OCI-LY7 (cell line): ENCODE data around the gene AXL. TPM values are rescaled to one million over a fixed set of nuclear protein-coding genes. Genes with fewer than 3 reads are reported as not detected.

ENCODE experiments used
- BruUV-seq: library from RNA; stranded (reverse); fragments of 400-500 nt; replicated peaks from 2 replicates; lab custom pipeline; 2021; lab: Mats Ljungman, UMichigan
- CTCF ChIA-PET: fragments of 300-600 bp; sonication (Branson Sonifier 250); formaldehyde crosslinking; loops from one replicate; lab custom pipeline; 2022; ENCODE audit warnings: antibody characterized with exemption; ENCODE audit not compliant: unreplicated experiment; lab: Charles Lee
- POLR2A ChIA-PET: fragments of 300-600 bp; sonication (Branson Sonifier 250); formaldehyde crosslinking; loops from one replicate; lab custom pipeline; 2022; ENCODE audit warnings: antibody characterized with exemption; lab: Charles Lee
- DNase-seq: peaks from one replicate; pipeline ENCODE4 v3.0.0-alpha.2; 2015; ENCODE audit warnings: low spot score
- H2AFZ ChIP-seq: fragments of 200-600 bp; sonication (generic), shearing (Covaris generic); 2 replicates; pipeline ENCODE4 v1.6.1; 2014; ENCODE audit warnings: mild to moderate bottlenecking, antibody characterized with exemption, low read length, moderate library complexity
- H3K27ac ChIP-seq: fragments of 200-600 bp; sonication (generic); 2 replicates; pipeline ENCODE4 v1.5.1; 2014; ENCODE audit warnings: mixed run types, low read depth, mild to moderate bottlenecking, moderate library complexity, low read length, inconsistent platforms; ENCODE audit not compliant: poor library complexity, severe bottlenecking
- H3K36me3 ChIP-seq: fragments of 200-600 bp; sonication (generic); 2 replicates; pipeline ENCODE4 v1.6.1; 2014; ENCODE audit warnings: mild to moderate bottlenecking, antibody characterized with exemption, low read length, moderate library complexity, mixed read lengths; ENCODE audit not compliant: insufficient read depth
- H3K4me1 ChIP-seq: fragments of 200-600 bp; sonication (generic); 2 replicates; pipeline ENCODE4 v1.5.1; 2014; ENCODE audit warnings: mild to moderate bottlenecking, low read length; ENCODE audit not compliant: insufficient read depth, poor library complexity, severe bottlenecking
- H3K4me2 ChIP-seq: fragments of 200-600 bp; sonication (generic); 2 replicates; pipeline ENCODE4 v1.6.1; 2014; ENCODE audit warnings: mild to moderate bottlenecking, low read length
- H3K4me3 ChIP-seq: fragments of 200-600 bp; sonication (generic); 2 replicates; pipeline ENCODE4 v1.5.1; 2014; ENCODE audit warnings: mild to moderate bottlenecking, low read depth, low read length; ENCODE audit not compliant: poor library complexity, severe bottlenecking
- H3K79me2 ChIP-seq: fragments of 200-600 bp; sonication (generic); 2 replicates; pipeline ENCODE4 v1.6.1; 2016; ENCODE audit warnings: low read depth, mild to moderate bottlenecking, low read length, moderate library complexity, mixed read lengths; ENCODE audit not compliant: insufficient read depth
- H3K9me2 ChIP-seq: fragments of 200-600 bp; sonication (generic); 2 replicates; pipeline ENCODE4 v1.6.1; 2016; ENCODE audit warnings: mild to moderate bottlenecking, low read length, mixed read lengths; ENCODE audit not compliant: insufficient read depth
- H3K9me3 ChIP-seq: fragments of 200-600 bp; sonication (generic); 2 replicates; pipeline ENCODE4 v1.6.1; 2014; ENCODE audit warnings: mild to moderate bottlenecking, mixed run types, low read length, mixed read lengths
- H4K20me1 ChIP-seq: fragments of 200-600 bp; sonication (generic); 2 replicates; pipeline ENCODE4 v1.6.1; 2014; ENCODE audit warnings: mild to moderate bottlenecking, antibody characterized with exemption, low read length, moderate library complexity, mixed read lengths; ENCODE audit not compliant: insufficient read depth
- EZH2phosphoT487 ChIP-seq: fragments of 200-600 bp; sonication (generic); IDR thresholded peaks from 2 replicates; pipeline ENCODE4 v1.6.1; 2018; ENCODE audit warnings: low read depth, borderline replicate concordance, mild to moderate bottlenecking, mixed run types, antibody characterized with exemption, low read length, moderate library complexity, mixed read lengths
- intact Hi-C: fragments of 100-400 bp; cut with micrococcal nuclease; formaldehyde crosslinking; loops from one replicate; pipeline ENCODE4 v1.10.0; 2022; ENCODE audit not compliant: unreplicated experiment
- total RNA-seq, 2 experiments: library from RNA; depleted of rRNA in 1 of 2; stranded (reverse); fragments of >200 nt in 1 of 2; shearing (Covaris generic) in 1 of 2; gene quantifications; 2 replicates each; pipeline ENCODE4 v1.2.3, GENCODE V29; 2014 to 2022
- TF ChIP-seq, protein P1 (sequence below): fragments of 200-600 bp; sonication (generic); conservative IDR thresholded peaks from 2 replicates; pipeline ENCODE4 v1.5.1; 2014; ENCODE audit warnings: mild to moderate bottlenecking, antibody characterized with exemption, low read length, moderate library complexity, mixed read lengths

The AXL gene
- total RNA-seq, 2 experiments from 2014 or later = not detected

DNA sequence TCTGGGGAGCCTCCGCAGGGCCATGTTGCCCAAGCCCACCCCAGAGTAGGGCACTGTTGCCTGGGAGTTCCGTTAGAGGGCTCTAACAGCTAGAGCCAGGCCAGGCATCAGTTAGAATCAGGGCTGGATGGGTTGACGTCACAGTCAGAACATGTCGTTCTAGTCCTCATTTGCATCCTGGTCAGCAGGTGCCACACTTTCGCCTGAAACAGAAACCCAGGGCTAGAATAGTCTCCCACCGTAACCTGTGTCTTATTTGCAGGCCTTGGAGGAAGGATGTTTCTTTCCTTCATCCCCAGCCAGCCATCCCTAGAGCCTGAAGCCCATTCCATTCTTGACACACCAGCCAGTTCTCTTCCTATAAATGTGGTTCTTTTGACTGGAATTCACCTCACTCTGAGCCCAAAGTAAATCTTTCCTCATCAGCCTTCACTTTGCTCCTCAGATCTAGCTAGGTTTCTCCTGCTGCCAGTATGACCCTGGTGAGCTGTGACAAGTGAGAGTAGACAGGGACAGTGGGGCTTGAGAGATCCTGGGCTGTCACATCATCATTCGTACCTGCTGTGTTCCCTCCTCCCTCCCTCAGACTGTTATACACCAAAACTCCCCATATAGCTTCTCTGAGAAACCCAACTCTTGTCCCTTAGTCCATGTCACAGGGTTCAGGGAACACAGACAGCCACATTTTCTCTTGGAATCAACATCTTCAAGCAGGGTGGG is 78.8 kb downstream of the AXL start:
- POLR2A ChIA-PET = interaction anchor here (0.7 kb wide), 1 partner anchor 689 kb away, joined by 3 read pairs; no protein-coding TSS in a partner anchor
- no peaks in the 10 kb centered on the region for H3K79me2 ChIP-seq

DNA sequence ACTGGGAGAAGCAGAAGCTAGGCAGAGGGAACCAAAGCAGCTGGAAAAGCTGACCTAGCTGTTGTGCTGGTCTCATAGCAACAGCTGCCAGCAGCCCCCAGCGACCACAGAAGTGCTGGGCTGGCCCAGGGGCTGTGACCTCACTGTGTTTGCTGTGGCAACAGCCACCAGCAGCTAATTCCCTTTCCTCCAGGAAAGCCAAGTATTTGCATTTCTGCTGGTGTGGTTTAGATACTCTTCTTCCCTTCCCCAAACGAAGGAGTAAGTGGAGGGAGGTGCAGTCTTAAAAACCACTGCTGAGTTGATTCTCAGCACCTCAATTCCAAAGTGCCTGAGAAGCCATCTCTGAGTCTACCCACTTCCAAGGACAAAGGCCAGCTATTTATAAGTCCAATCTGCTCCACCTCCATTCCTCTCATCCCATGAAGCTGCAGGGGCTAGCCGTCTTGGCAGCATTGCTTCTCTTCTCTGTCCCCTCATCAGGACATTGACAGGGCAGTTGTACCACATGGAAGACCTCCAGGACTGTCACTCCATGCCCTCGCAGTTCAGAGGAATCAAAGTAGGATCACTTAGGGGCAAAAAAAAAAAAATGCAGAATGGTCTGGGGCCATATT is 79.4 kb downstream of the AXL start:
- CTCF ChIA-PET = interaction anchor here (1.4 kb wide), 1 partner anchor 10 kb away, joined by 5 read pairs; no protein-coding TSS in a partner anchor
- POLR2A ChIA-PET = interaction anchor here (0.7 to 0.8 kb wide), 2 partner anchors 54 to 689 kb away, joined by 3 read pairs; no protein-coding TSS in a partner anchor
- peak overlapping the region; percentile 14 for H3K27ac ChIP-seq
- H4K20me1 ChIP-seq = no peaks in the 10 kb centered on the region
- DNase-seq = no peak
- H3K36me3 ChIP-seq = peaks cover 100% of the 10 kb centered on the region
- no peaks in the 10 kb centered on the region for H3K9me3 ChIP-seq
- intact Hi-C loops = no loop called here
- H3K79me2 ChIP-seq = no peaks in the 10 kb centered on the region
- peaks cover 16% of the 10 kb centered on the region for H3K4me1 ChIP-seq
- no peak overlapping the region for H2AFZ ChIP-seq
- BruUV-seq = no TSS peak
- H3K4me2 ChIP-seq = no peak overlapping the region
- no peak overlapping the region for H3K4me3 ChIP-seq
- H3K9me2 ChIP-seq = no peaks in the 10 kb centered on the region
- no peak for TF ChIP-seq EZH2phosphoT487
- TF ChIP-seq, protein P1, sequence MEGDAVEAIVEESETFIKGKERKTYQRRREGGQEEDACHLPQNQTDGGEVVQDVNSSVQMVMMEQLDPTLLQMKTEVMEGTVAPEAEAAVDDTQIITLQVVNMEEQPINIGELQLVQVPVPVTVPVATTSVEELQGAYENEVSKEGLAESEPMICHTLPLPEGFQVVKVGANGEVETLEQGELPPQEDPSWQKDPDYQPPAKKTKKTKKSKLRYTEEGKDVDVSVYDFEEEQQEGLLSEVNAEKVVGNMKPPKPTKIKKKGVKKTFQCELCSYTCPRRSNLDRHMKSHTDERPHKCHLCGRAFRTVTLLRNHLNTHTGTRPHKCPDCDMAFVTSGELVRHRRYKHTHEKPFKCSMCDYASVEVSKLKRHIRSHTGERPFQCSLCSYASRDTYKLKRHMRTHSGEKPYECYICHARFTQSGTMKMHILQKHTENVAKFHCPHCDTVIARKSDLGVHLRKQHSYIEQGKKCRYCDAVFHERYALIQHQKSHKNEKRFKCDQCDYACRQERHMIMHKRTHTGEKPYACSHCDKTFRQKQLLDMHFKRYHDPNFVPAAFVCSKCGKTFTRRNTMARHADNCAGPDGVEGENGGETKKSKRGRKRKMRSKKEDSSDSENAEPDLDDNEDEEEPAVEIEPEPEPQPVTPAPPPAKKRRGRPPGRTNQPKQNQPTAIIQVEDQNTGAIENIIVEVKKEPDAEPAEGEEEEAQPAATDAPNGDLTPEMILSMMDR = no peak

More for the DNA sequence above, 78.8 kb downstream of the AXL start:
- H3K9me2 ChIP-seq = no peaks in the 10 kb centered on the region
- peak overlapping the region; percentile 21; the same call in 1 of the 2 replicates for H3K4me2 ChIP-seq
- no peaks in the 10 kb centered on the region for H3K9me3 ChIP-seq
- no peaks in the 10 kb centered on the region for H4K20me1 ChIP-seq
- H3K4me1 ChIP-seq = peaks cover 16% of the 10 kb centered on the region
- BruUV-seq = no TSS peak
- peak overlapping the region; percentile 14 for H3K27ac ChIP-seq
- TF ChIP-seq, protein P1 = no peak
- no peak for TF ChIP-seq EZH2phosphoT487
- CTCF ChIA-PET = interaction anchor here (1.4 kb wide), 1 partner anchor 10 kb away, joined by 5 read pairs; no protein-coding TSS in a partner anchor
- peak; percentile 34 for DNase-seq
- no peak overlapping the region for H2AFZ ChIP-seq
- H3K4me3 ChIP-seq = no peak overlapping the region
- H3K36me3 ChIP-seq = peaks cover 100% of the 10 kb centered on the region
- intact Hi-C loops = no loop called here
